Nephron (organoid): ENCODE measurements around the gene RAB3IL1.

Experiments used
- H3K27ac Mint-ChIP-seq, 3 experiments: 2 replicates each; pipeline ENCODE4 v1.8.0; 2020; ENCODE audit warnings: mixed read lengths in 3 of 3, mild to moderate bottlenecking in 2 of 3, moderate library complexity in 1 of 3
- H3K27me3 Mint-ChIP-seq: 2 replicates; pipeline ENCODE4 v1.8.0; 2021; ENCODE audit warnings: low read depth, mild to moderate bottlenecking, moderate library complexity, mixed read lengths
- H3K36me3 Mint-ChIP-seq: 2 replicates; pipeline ENCODE4 v1.8.0; 2020; ENCODE audit warnings: low read depth, mixed read lengths
- H3K4me1 Mint-ChIP-seq: 2 replicates; pipeline ENCODE4 v1.8.0; 2020; ENCODE audit warnings: mixed read lengths
- H3K4me3 Mint-ChIP-seq, 3 experiments: 2 replicates each; pipeline ENCODE4 v1.8.0; 2020; ENCODE audit warnings: mild to moderate bottlenecking in 3 of 3, mixed read lengths in 3 of 3, moderate library complexity in 2 of 3
- H3K9me3 Mint-ChIP-seq: 2 replicates; pipeline ENCODE4 v1.8.0; 2020; ENCODE audit warnings: mixed read lengths
- CTCF ChIP-seq, 3 experiments: fragments of 200-600 bp; sonication (generic); IDR thresholded peaks; one replicate each; pipeline ENCODE4 v1.5.0; 2021; ENCODE audit warnings: antibody characterized with exemption in 3 of 3; ENCODE audit not compliant: unreplicated experiment in 3 of 3

The RAB3IL1 gene

GRCh38 chr11:61910187-61911127 is 6.9 kb downstream of the RAB3IL1 start:
- Mint-ChIP-seq H3K4me1 (peaks cover 51% of the 10 kb centered on the region), H3K27ac (peak overlapping the region; percentile 91 to 94 (median 92)), H3K4me3 (peak overlapping the region in 2 of 3 experiments; percentile 40 to 57), H3K27me3 (peaks cover 3% of the 10 kb centered on the region), H3K36me3 (peaks cover 3% of the 10 kb centered on the region), H3K9me3 (no peaks in the 10 kb centered on the region)
- no peak for TF ChIP-seq CTCF (IDR thresholded peaks at IDR 0.05; ENCODE audit: unreplicated experiment in 3 of 3)

GRCh38 chr11:61908730-61909316 is 8.5 kb downstream of the RAB3IL1 start:
- Mint-ChIP-seq H3K27me3 (no peaks in the 10 kb centered on the region), H3K4me3 (peak overlapping the region in 2 of 3 experiments; percentile 50 to 70), H3K27ac (peak overlapping the region; percentile 91 to 94 (median 92)), H3K9me3 (no peaks in the 10 kb centered on the region), H3K4me1 (peaks cover 45% of the 10 kb centered on the region), H3K36me3 (peaks cover 5% of the 10 kb centered on the region)
- TF ChIP-seq CTCF (IDR thresholded peaks at IDR 0.05; ENCODE audit: unreplicated experiment in 3 of 3) = no peak

GRCh38 chr11:61907871-61908729 is 9.3 kb downstream of the RAB3IL1 start:
- peaks cover 10% of the 10 kb centered on the region for H3K36me3 Mint-ChIP-seq
- H3K27ac Mint-ChIP-seq = peak overlapping the region; percentile 91 to 94 (median 92)
- H3K27me3 Mint-ChIP-seq = no peaks in the 10 kb centered on the region
- peak overlapping the region in 2 of 3 experiments; percentile 50 to 70 for H3K4me3 Mint-ChIP-seq
- no peak for TF ChIP-seq CTCF (IDR thresholded peaks at IDR 0.05; ENCODE audit: unreplicated experiment in 3 of 3)
- no peaks in the 10 kb centered on the region for H3K9me3 Mint-ChIP-seq
- peaks cover 40% of the 10 kb centered on the region for H3K4me1 Mint-ChIP-seq

- Mint-ChIP-seq H3K9me3 (no peaks in the 10 kb centered on the region), H3K27ac (peak overlapping the region in 2 of 3 experiments; percentile 68 to 70), H3K27me3 (no peaks in the 10 kb centered on the region), H3K4me1 (peaks cover 32% of the 10 kb centered on the region), H3K36me3 (peaks cover 15% of the 10 kb centered on the region), H3K4me3 (no peak overlapping the region)
- TF ChIP-seq CTCF (IDR thresholded peaks at IDR 0.05; ENCODE audit: unreplicated experiment in 3 of 3) = no peak
These were observed 10.1 kb downstream of the RAB3IL1 start for GRCh38 chr11:61907282-61907681.

- Mint-ChIP-seq H3K4me1 (peaks cover 26% of the 10 kb centered on the region), H3K36me3 (peaks cover 18% of the 10 kb centered on the region), H3K4me3 (no peak overlapping the region), H3K27me3 (no peaks in the 10 kb centered on the region), H3K27ac (peak overlapping the region in 2 of 3 experiments; percentile 33 to 58), H3K9me3 (no peaks in the 10 kb centered on the region)
- no peak for TF ChIP-seq CTCF (IDR thresholded peaks at IDR 0.05; ENCODE audit: unreplicated experiment in 3 of 3)
These were observed 10.8 kb downstream of the RAB3IL1 start for GRCh38 chr11:61906522-61906909.
